Muscle layer of colon (tissue), 2 donors: ENCODE results near the gene RAB20.

Source experiments
- H3K27ac ChIP-seq: one replicate; pipeline ENCODE4 v1.7.0; 2013; ENCODE audit warnings: low read depth, mild to moderate bottlenecking, low read length, moderate library complexity
- H3K27me3 ChIP-seq, 2 donors: one replicate each; pipeline ENCODE4 v1.7.0; 2013; ENCODE audit warnings: low read length in 2 of 2, mild to moderate bottlenecking in 2 of 2; ENCODE audit not compliant: insufficient read depth in 2 of 2, control insufficient read depth in 1 of 2
- H3K36me3 ChIP-seq: one replicate; pipeline ENCODE4 v1.7.0; 2013; ENCODE audit warnings: mild to moderate bottlenecking, low read length; ENCODE audit not compliant: insufficient read depth
- H3K4me1 ChIP-seq: one replicate; pipeline ENCODE4 v1.7.0; 2013; ENCODE audit warnings: mild to moderate bottlenecking, low read length; ENCODE audit not compliant: insufficient read depth
- H3K4me3 ChIP-seq, 2 donors: one replicate each; pipeline ENCODE4 v1.7.0; 2013; ENCODE audit warnings: low read length in 2 of 2, low read depth in 1 of 2, mild to moderate bottlenecking in 1 of 2, moderate library complexity in 1 of 2
- H3K9ac ChIP-seq: one replicate; pipeline ENCODE4 v1.7.0; 2013; ENCODE audit warnings: low read length
- H3K9me3 ChIP-seq: one replicate; pipeline ENCODE4 v1.7.0; 2013; ENCODE audit warnings: mild to moderate bottlenecking, low read length
- donor health status: abdominal sarcoma.
- donor health status: Adenocarcinoma of cecum.

Gene RAB20

DNA sequence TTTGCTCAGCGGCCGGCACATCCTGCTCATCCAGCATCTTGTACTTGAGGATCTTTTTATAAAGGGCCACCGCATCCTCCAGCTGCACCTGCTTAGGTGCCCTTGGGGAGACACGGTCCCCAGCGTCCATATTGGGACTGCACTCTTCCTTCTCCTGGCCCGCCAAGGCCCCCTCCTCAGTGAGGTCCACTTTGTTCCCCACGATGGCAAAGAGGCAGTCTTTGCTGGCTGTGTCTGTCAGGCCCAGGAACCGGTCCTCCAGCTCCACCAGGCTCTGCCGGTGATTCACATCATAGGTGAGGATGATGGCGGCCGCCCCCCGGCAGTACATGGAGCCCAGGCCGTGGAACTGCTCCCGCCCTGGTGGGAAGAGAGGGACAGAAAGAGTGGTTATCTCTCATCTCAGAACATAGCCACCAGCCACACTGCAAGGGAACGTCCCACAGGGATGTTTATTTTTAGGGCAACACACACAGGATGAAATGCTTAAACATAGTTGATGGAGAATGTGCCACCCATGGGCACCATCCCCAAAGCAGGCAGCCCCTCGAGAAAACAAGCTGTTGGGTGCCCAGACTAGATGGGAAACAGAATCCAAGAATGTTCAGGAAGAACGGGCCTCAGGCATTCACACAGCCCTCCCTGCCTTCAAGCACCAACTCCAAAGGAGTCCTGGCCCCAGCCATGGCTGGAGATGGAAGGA lies 37.5 kb downstream of the RAB20 start:
- H3K4me1 ChIP-seq = peaks cover 39% of the 10 kb centered on the region
- no peaks in the 10 kb centered on the region for H3K36me3 ChIP-seq
- H3K9me3 ChIP-seq = no peaks in the 10 kb centered on the region
- no peaks in the 10 kb centered on the region for H3K27me3 ChIP-seq
- H3K27ac ChIP-seq = no peak overlapping the region
- no peak overlapping the region for H3K4me3 ChIP-seq
- no peak overlapping the region for H3K9ac ChIP-seq

DNA sequence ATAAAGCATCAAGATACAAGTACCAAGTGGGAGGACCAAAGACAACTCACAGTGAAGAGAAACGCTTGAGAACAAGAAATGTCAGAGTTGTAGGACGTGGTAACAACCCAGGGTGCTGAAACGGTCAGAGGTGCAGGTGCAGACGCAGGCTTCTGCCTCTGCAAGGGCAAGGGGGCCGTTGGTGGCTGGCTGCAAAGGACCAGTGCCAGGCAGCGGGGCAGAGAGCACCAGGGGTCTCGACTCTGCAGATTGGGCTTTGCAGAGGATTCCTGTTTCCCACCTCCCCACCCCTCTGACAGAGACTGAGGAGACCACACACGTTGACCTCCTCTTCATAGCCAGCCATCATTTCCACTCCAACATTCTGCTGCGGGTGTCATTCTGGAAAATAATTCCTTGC lies 38.3 kb downstream of the RAB20 start:
- H3K9me3 ChIP-seq = no peaks in the 10 kb centered on the region
- H3K4me3 ChIP-seq = no peak overlapping the region
- no peaks in the 10 kb centered on the region for H3K36me3 ChIP-seq
- H3K27ac ChIP-seq = no peak overlapping the region
- H3K9ac ChIP-seq = no peak overlapping the region
- H3K4me1 ChIP-seq = peaks cover 39% of the 10 kb centered on the region
- H3K27me3 ChIP-seq = no peaks in the 10 kb centered on the region

DNA sequence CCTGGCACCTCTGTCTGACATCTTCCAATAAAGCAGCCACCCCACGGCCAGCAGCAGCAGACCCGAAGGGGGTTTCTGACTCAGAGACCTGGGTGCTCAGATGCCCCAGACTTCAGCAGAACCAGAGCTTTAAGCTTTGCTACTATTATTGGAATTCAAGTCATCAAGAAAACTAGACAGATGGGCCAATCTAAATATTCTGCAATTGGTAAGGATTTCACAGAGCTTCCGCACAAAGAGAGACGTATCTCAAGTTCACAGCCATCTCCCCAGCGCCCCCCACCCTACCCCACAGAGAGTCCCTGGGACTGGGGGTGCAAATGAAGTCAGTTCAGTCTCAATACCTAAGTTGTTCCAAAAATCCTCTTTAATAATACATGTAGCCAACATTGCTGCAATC lies 38.8 kb downstream of the RAB20 start:
- H3K4me3 ChIP-seq = no peak overlapping the region
- no peak overlapping the region for H3K27ac ChIP-seq
- H3K9ac ChIP-seq = no peak overlapping the region
- H3K27me3 ChIP-seq = no peaks in the 10 kb centered on the region
- peaks cover 39% of the 10 kb centered on the region for H3K4me1 ChIP-seq
- no peaks in the 10 kb centered on the region for H3K36me3 ChIP-seq
- no peaks in the 10 kb centered on the region for H3K9me3 ChIP-seq

DNA sequence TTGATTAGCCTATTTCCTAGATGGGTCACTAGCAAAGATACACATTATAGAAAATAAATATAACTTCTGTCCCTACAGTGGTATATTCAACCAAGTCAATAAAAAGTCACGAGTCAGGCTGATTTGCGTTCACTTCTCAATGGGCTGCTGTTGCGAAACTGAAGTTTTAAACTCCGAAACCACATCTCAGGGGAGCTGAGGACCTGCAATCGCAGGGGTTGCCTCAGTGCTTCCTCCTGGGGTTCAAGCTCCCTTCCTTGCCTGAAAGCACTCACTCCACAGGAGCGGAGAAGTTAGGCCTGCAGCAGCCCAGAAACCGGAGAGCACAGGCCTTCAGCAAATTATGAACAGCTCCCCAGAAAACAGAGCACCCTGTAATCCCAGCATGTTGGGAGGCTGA lies 39.6 kb downstream of the RAB20 start:
- Histone ChIP-seq H3K4me1 (peaks cover 32% of the 10 kb centered on the region), H3K36me3 (no peaks in the 10 kb centered on the region), H3K27ac (no peak overlapping the region), H3K27me3 (no peaks in the 10 kb centered on the region), H3K9me3 (no peaks in the 10 kb centered on the region), H3K9ac (no peak overlapping the region), H3K4me3 (no peak overlapping the region)

GRCh38 chr13:110521296-110521680 lies 40.2 kb downstream of the RAB20 start:
- no peaks in the 10 kb centered on the region for H3K9me3 ChIP-seq
- no peaks in the 10 kb centered on the region for H3K36me3 ChIP-seq
- H3K27ac ChIP-seq = peak overlapping the region; percentile 50
- no peaks in the 10 kb centered on the region for H3K27me3 ChIP-seq
- peaks cover 31% of the 10 kb centered on the region for H3K4me1 ChIP-seq
- H3K4me3 ChIP-seq = no peak overlapping the region
- H3K9ac ChIP-seq = no peak overlapping the region

DNA sequence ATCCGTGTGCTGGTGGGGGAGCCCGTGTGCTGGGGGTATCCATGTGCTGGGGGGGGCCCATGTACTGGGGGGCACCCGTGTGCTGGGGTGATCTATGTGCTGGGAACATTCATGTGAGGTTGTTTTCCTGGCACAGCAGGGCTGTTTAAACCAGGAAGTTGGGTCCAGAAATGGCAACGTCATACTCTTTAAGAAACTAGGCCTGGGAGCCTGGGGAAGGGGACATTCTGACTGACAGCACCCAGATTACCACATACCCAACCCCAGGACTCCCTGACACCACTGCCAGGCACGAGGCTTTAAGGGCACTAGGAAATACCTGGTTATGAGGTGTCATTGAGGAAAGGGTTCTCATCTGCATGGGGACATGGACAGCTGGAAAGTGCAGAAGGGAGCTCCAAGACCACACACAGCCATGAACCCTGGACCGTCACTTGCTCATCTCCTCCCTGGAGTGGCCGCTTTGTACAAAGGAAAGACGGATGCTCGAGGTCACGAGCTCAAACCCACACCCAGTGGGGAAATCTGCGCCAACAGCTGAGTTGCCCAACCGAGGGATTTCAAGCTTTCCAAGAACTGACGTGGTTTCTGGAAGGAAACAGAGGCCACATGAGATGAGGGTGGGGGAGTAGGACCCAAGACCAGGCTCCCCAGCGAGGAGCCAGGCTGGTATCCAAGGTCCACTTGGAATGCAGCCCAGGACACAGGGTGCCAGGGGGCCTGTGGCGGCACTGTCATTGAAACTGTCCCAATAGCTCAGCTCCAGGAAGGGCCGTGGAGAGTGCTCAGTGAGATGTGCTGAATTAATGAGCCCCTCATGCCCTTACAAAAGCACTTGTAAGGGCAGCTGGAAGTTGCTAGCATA lies 40.9 kb downstream of the RAB20 start:
- H3K9me3 ChIP-seq = no peaks in the 10 kb centered on the region
- H3K36me3 ChIP-seq = no peaks in the 10 kb centered on the region
- peak overlapping the region; percentile 50 for H3K27ac ChIP-seq
- H3K27me3 ChIP-seq = no peaks in the 10 kb centered on the region
- peaks cover 31% of the 10 kb centered on the region for H3K4me1 ChIP-seq
- H3K4me3 ChIP-seq = no peak overlapping the region
- H3K9ac ChIP-seq = no peak overlapping the region

- Histone ChIP-seq H3K4me1 (peaks cover 21% of the 10 kb centered on the region), H3K36me3 (no peaks in the 10 kb centered on the region), H3K9me3 (no peaks in the 10 kb centered on the region), H3K9ac (no peak overlapping the region), H3K27ac (no peak overlapping the region), H3K4me3 (no peak overlapping the region), H3K27me3 (no peaks in the 10 kb centered on the region)
Measured at GRCh38 chr13:110519506-110519905, 42.0 kb downstream of the RAB20 start.

- Histone ChIP-seq H3K4me3 (no peak overlapping the region), H3K27me3 (no peaks in the 10 kb centered on the region), H3K36me3 (peaks cover 3% of the 10 kb centered on the region), H3K4me1 (peaks cover 17% of the 10 kb centered on the region), H3K27ac (no peak overlapping the region), H3K9me3 (no peaks in the 10 kb centered on the region), H3K9ac (no peak overlapping the region)
Measured at GRCh38 chr13:110519046-110519445, 42.5 kb downstream of the RAB20 start.

DNA sequence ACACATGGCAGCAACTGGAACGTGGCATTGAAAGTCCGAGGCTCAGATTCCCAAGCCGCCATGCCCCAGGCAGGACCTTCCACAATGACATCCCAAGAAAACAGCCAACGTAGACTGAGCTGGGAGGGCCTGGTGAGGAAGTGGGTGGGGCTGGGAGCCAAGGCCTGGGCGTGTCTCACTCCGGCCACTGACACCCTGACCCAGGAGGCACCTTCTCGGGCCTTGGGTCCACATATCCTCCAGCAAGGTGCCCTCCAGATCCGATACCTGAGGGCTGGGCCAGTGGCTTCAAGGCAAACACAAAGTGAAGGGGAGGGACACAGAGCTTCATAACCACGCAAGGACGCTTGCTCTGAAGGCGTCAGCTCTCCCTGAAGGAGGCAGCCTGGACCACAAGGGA lies 43.0 kb downstream of the RAB20 start:
- peaks cover 7% of the 10 kb centered on the region for H3K36me3 ChIP-seq
- no peak overlapping the region for H3K27ac ChIP-seq
- H3K27me3 ChIP-seq = no peaks in the 10 kb centered on the region
- no peak overlapping the region for H3K4me3 ChIP-seq
- H3K4me1 ChIP-seq = peaks cover 13% of the 10 kb centered on the region
- no peaks in the 10 kb centered on the region for H3K9me3 ChIP-seq
- H3K9ac ChIP-seq = no peak overlapping the region

GRCh38 chr13:110518226-110518525 lies 43.3 kb downstream of the RAB20 start:
- Histone ChIP-seq H3K36me3 (peaks cover 7% of the 10 kb centered on the region), H3K9ac (no peak overlapping the region), H3K9me3 (no peaks in the 10 kb centered on the region), H3K4me1 (peaks cover 13% of the 10 kb centered on the region), H3K4me3 (no peak overlapping the region), H3K27ac (no peak overlapping the region), H3K27me3 (no peaks in the 10 kb centered on the region)

GRCh38 chr13:110517505-110518225 lies 43.9 kb downstream of the RAB20 start:
- Histone ChIP-seq H3K27ac (no peak overlapping the region), H3K27me3 (no peaks in the 10 kb centered on the region), H3K36me3 (peaks cover 10% of the 10 kb centered on the region), H3K4me1 (peaks cover 13% of the 10 kb centered on the region), H3K9ac (no peak overlapping the region), H3K4me3 (no peak overlapping the region), H3K9me3 (no peaks in the 10 kb centered on the region)
